Measurements from ENCODE around the gene RAD51B. TPM values are rescaled to one million over a fixed set of nuclear protein-coding genes. Genes with fewer than 3 reads are reported as not detected.

The RAD51B gene
- total RNA-seq, 1 experiment from 2014 or later = 29.9 TPM

GRCh38 chr14:68135566-68135965, 316.0 kb downstream of the RAD51B start:
- peaks cover 33% of the 10 kb centered on the region for H3F3A ChIP-seq (ENCODE audit: insufficient read depth, low read depth)
- H3K27me3 ChIP-seq (ENCODE audit: insufficient read depth, low read depth) = no peaks in the 10 kb centered on the region
- no peaks in the 10 kb centered on the region for H3K79me2 ChIP-seq (ENCODE audit: low read depth)
- H4K20me1 ChIP-seq (ENCODE audit: insufficient read depth) = no peaks in the 10 kb centered on the region
- H3K4me3 ChIP-seq = no peak overlapping the region
- H3K27ac ChIP-seq = no peak overlapping the region
- H3K4me1 ChIP-seq (replicated peaks; ENCODE audit: insufficient read depth) = peaks cover 36% of the 10 kb centered on the region
- BruUV-seq (replicated peaks) = no TSS peak
- H3K4me2 ChIP-seq = no peak overlapping the region
- ChIA-PET POLR2A (ENCODE audit: unreplicated experiment) (interaction anchor here (0.6 to 0.7 kb wide), 4 partner anchors 10 to 111 kb away, joined by 4 to 11 read pairs (median 6); no protein-coding TSS in a partner anchor), CTCF (no interaction called here)
- H3K36me3 ChIP-seq (ENCODE audit: low read depth) = no peaks in the 10 kb centered on the region
- no peak for TF ChIP-seq EZH2 (IDR thresholded peaks at IDR 0.05; ENCODE audit: low read depth)
- no peak overlapping the region for H2AFZ ChIP-seq
- peaks cover 4% of the 10 kb centered on the region for H3K9me3 ChIP-seq (ENCODE audit: insufficient read depth, low read depth)
- no peaks in the 10 kb centered on the region for H3K9me2 ChIP-seq (ENCODE audit: insufficient read depth)
- intact Hi-C loops (cut with micrococcal nuclease; ENCODE audit: unreplicated experiment) = no loop called here
- no peak for DNase-seq

GRCh38 chr14:68137704-68138619, 318.4 kb downstream of the RAD51B start:
- no peaks in the 10 kb centered on the region for H3K9me2 ChIP-seq (ENCODE audit: insufficient read depth)

GRCh38 chr14:68139431-68140075, 320.0 kb downstream of the RAD51B start:
- Histone ChIP-seq H3K4me3 (no peak overlapping the region), H3K27ac (peak overlapping the region; percentile 71)

More at GRCh38 chr14:68137704-68138619, 318.4 kb downstream of the RAD51B start:
- H2AFZ ChIP-seq = no peak overlapping the region
- TSS peak; percentile 84 for BruUV-seq (replicated peaks)
- CTCF ChIA-PET = interaction anchor here (0.6 kb wide), 1 partner anchor 51 kb away, joined by 3 read pairs; no protein-coding TSS in a partner anchor
- POLR2A ChIA-PET (ENCODE audit: unreplicated experiment) = interaction anchor here (0.5 to 0.6 kb wide), 5 partner anchors 29 to 655 kb away, joined by 4 to 9 read pairs (median 5); partner anchors contain the start of gene ZFP36L1
- peaks cover 58% of the 10 kb centered on the region for H3K4me1 ChIP-seq (replicated peaks; ENCODE audit: insufficient read depth)
- H3K9me3 ChIP-seq (ENCODE audit: insufficient read depth, low read depth) = peaks cover 4% of the 10 kb centered on the region; the same call in 1 of the 2 replicates
- H3K4me3 ChIP-seq = no peak overlapping the region
- intact Hi-C loops (cut with micrococcal nuclease; ENCODE audit: unreplicated experiment) = loop anchor here (1.0 kb wide), 3 partner anchors 8 to 194 kb away; no protein-coding TSS in a partner anchor
- H4K20me1 ChIP-seq (ENCODE audit: insufficient read depth) = no peaks in the 10 kb centered on the region
- H3F3A ChIP-seq (ENCODE audit: insufficient read depth, low read depth) = peaks cover 48% of the 10 kb centered on the region
- no peaks in the 10 kb centered on the region for H3K27me3 ChIP-seq (ENCODE audit: insufficient read depth, low read depth)
- no peaks in the 10 kb centered on the region for H3K36me3 ChIP-seq (ENCODE audit: low read depth)
- DNase-seq = peak; percentile 88 to 92
- peak overlapping the region; percentile 17; the same call in 1 of the 2 replicates for H3K4me2 ChIP-seq
- TF ChIP-seq CTCF (conservative IDR thresholded peaks at IDR 0.05) (no peak), EZH2 (IDR thresholded peaks at IDR 0.05; ENCODE audit: low read depth) (no peak)
- peak overlapping the region; percentile 57 for H3K27ac ChIP-seq
- no peaks in the 10 kb centered on the region for H3K79me2 ChIP-seq (ENCODE audit: low read depth)

More at GRCh38 chr14:68139431-68140075, 320.0 kb downstream of the RAD51B start:
- ChIA-PET POLR2A (ENCODE audit: unreplicated experiment) (no interaction called here), CTCF (no interaction called here)
- peak in 1 of 2 experiments; percentile 31 for DNase-seq
- no peak for TF ChIP-seq EZH2 (IDR thresholded peaks at IDR 0.05; ENCODE audit: low read depth)
- no peak for TF ChIP-seq CTCF (conservative IDR thresholded peaks at IDR 0.05)
- Histone ChIP-seq H2AFZ (no peak overlapping the region), H3K9me2 (ENCODE audit: insufficient read depth) (no peaks in the 10 kb centered on the region), H4K20me1 (ENCODE audit: insufficient read depth) (no peaks in the 10 kb centered on the region), H3K9me3 (ENCODE audit: insufficient read depth, low read depth) (peaks cover 4% of the 10 kb centered on the region; the same call in 1 of the 2 replicates), H3K36me3 (ENCODE audit: low read depth) (no peaks in the 10 kb centered on the region), H3K4me2 (peak overlapping the region; percentile 41; the same call in 1 of the 2 replicates), H3K27me3 (ENCODE audit: insufficient read depth, low read depth) (no peaks in the 10 kb centered on the region), H3K4me1 (replicated peaks; ENCODE audit: insufficient read depth) (peaks cover 58% of the 10 kb centered on the region), H3F3A (ENCODE audit: insufficient read depth, low read depth) (peaks cover 48% of the 10 kb centered on the region), H3K79me2 (ENCODE audit: low read depth) (no peaks in the 10 kb centered on the region)
- BruUV-seq (replicated peaks) = TSS peak; percentile 84
- intact Hi-C loops (cut with micrococcal nuclease; ENCODE audit: unreplicated experiment) = loop anchor here (1.0 to 10.0 kb wide), 5 partner anchors 325 to 676 kb away; partner anchors contain the start of gene ZFP36L1
